H9 (cell line): ENCODE data around the gene DMPK. TPM values are rescaled to one million over a fixed set of nuclear protein-coding genes. Genes with fewer than 3 reads are reported as not detected.

Experiments
- DNase-seq: peaks from one replicate; pipeline ENCODE4 v3.0.0-alpha.2; 2017
- H2AFZ ChIP-seq: one replicate; pipeline ENCODE4 v1.6.1; 2013; ENCODE audit warnings: mild to moderate bottlenecking, low read length, control low read depth, moderate library complexity
- H2AK5ac ChIP-seq: 2 replicates; pipeline ENCODE4 v1.6.1; 2013; ENCODE audit warnings: low read length, control low read depth, mixed read lengths; ENCODE audit not compliant: insufficient read length
- H2BK120ac ChIP-seq: one replicate; pipeline ENCODE4 v1.6.1; 2013; ENCODE audit warnings: low read depth, mild to moderate bottlenecking, low read length, control low read depth, inconsistent platforms; ENCODE audit not compliant: poor library complexity, severe bottlenecking
- H2BK12ac ChIP-seq: 2 replicates; pipeline ENCODE4 v1.6.1; 2013; ENCODE audit warnings: low read length, control low read depth, mixed read lengths, low read depth; ENCODE audit not compliant: insufficient read length
- H2BK15ac ChIP-seq: 2 replicates; pipeline ENCODE4 v1.6.1; 2013; ENCODE audit warnings: low read depth, low read length, control low read depth
- H2BK20ac ChIP-seq: one replicate; pipeline ENCODE4 v1.6.1; 2013; ENCODE audit warnings: low read depth, mild to moderate bottlenecking, low read length, control low read depth, inconsistent platforms; ENCODE audit not compliant: poor library complexity, severe bottlenecking
- H2BK5ac ChIP-seq: 2 replicates; pipeline ENCODE4 v1.6.1; 2013; ENCODE audit warnings: low read length, control low read depth, mixed read lengths; ENCODE audit not compliant: insufficient read length
- H3K14ac ChIP-seq: 2 replicates; pipeline ENCODE4 v1.6.1; 2013; ENCODE audit warnings: low read length, control low read depth; ENCODE audit not compliant: insufficient read depth
- H3K18ac ChIP-seq: 2 replicates; pipeline ENCODE4 v1.6.1; 2013; ENCODE audit warnings: low read depth, mild to moderate bottlenecking, mixed read lengths, low read length, control low read depth; ENCODE audit not compliant: insufficient read length
- H3K23ac ChIP-seq: 2 replicates; pipeline ENCODE4 v1.6.1; 2013; ENCODE audit warnings: low read length, control low read depth, mixed read lengths, low read depth; ENCODE audit not compliant: insufficient read length
- H3K23me2 ChIP-seq: 2 replicates; pipeline ENCODE4 v1.6.1; 2013; ENCODE audit warnings: low read depth, mild to moderate bottlenecking, mixed read lengths, low read length, control low read depth; ENCODE audit not compliant: insufficient read length, poor library complexity, severe bottlenecking
- H3K27ac ChIP-seq: 2 replicates; pipeline ENCODE4 v1.5.1; 2013; ENCODE audit warnings: low read length, control low read depth, mixed read lengths, low read depth; ENCODE audit not compliant: insufficient read length
- H3K27me3 ChIP-seq: 2 replicates; pipeline ENCODE4 v1.6.1; 2013; ENCODE audit warnings: low read length, control low read depth, inconsistent platforms; ENCODE audit not compliant: insufficient read depth
- H3K4ac ChIP-seq: 2 replicates; pipeline ENCODE4 v1.6.1; 2013; ENCODE audit warnings: low read depth, mild to moderate bottlenecking, control low read depth, inconsistent platforms, low read length, moderate library complexity
- H3K4me1 ChIP-seq: 2 replicates; pipeline ENCODE4 v1.6.1; 2013; ENCODE audit warnings: low read length, control low read depth, inconsistent platforms; ENCODE audit not compliant: insufficient read depth
- H3K4me2 ChIP-seq: 2 replicates; pipeline ENCODE4 v1.6.1; 2013; ENCODE audit warnings: low read length, control low read depth, mixed read lengths; ENCODE audit not compliant: insufficient read length, insufficient read depth
- H3K56ac ChIP-seq: 2 replicates; pipeline ENCODE4 v1.6.1; 2013; ENCODE audit warnings: low read depth, mild to moderate bottlenecking, mixed read lengths, low read length, control low read depth; ENCODE audit not compliant: insufficient read length
- H3K79me1 ChIP-seq: 2 replicates; pipeline ENCODE4 v1.6.1; 2013; ENCODE audit warnings: low read depth, mild to moderate bottlenecking, moderate library complexity, low read length, control low read depth, inconsistent platforms; ENCODE audit not compliant: insufficient read depth, poor library complexity, severe bottlenecking
- H3K79me2 ChIP-seq: 2 replicates; pipeline ENCODE4 v1.6.1; 2013; ENCODE audit warnings: low read length, control low read depth, inconsistent platforms; ENCODE audit not compliant: insufficient read depth
- H3K9ac ChIP-seq: 2 replicates; pipeline ENCODE4 v1.6.1; 2013; ENCODE audit warnings: low read length, control low read depth, mixed read lengths; ENCODE audit not compliant: insufficient read length; ENCODE audit errors: extremely low read depth
- H3K9me3 ChIP-seq: one replicate; pipeline ENCODE4 v1.6.1; 2013; ENCODE audit warnings: low read depth, low read length, inconsistent platforms; ENCODE audit not compliant: control insufficient read depth
- H3T11ph ChIP-seq: one replicate; pipeline ENCODE4 v1.6.1; 2013; ENCODE audit warnings: mild to moderate bottlenecking, low read length, control low read depth, inconsistent platforms
- H4K20me1 ChIP-seq: one replicate; pipeline ENCODE4 v1.6.1; 2013; ENCODE audit not compliant: control insufficient read depth, insufficient read length, insufficient read depth
- H4K5ac ChIP-seq: 2 replicates; pipeline ENCODE4 v1.6.1; 2013; ENCODE audit warnings: low read depth, mild to moderate bottlenecking, mixed read lengths, low read length, control low read depth; ENCODE audit not compliant: insufficient read length
- H4K8ac ChIP-seq: replicated peaks from 2 replicates; pipeline ENCODE4 v1.6.1; 2013; ENCODE audit warnings: low read length, control low read depth, mixed read lengths, low read depth; ENCODE audit not compliant: insufficient read length
- H4K91ac ChIP-seq: 2 replicates; pipeline ENCODE4 v1.6.1; 2013; ENCODE audit warnings: low read depth, mild to moderate bottlenecking, moderate library complexity, mixed read lengths, low read length, control low read depth; ENCODE audit not compliant: insufficient read length
- H3K27ac Mint-ChIP-seq, 3 experiments: 2 replicates in 2 of 3; 3 replicates in 1 of 3; pipeline ENCODE4 v1.8.0; 2020 to 2021; ENCODE audit warnings: mixed read lengths in 3 of 3, mild to moderate bottlenecking in 1 of 3, moderate library complexity in 1 of 3
- H3K27me3 Mint-ChIP-seq: 2 replicates; pipeline ENCODE4 v1.8.0; 2021; ENCODE audit warnings: low read depth, mild to moderate bottlenecking, moderate library complexity, mixed read lengths
- H3K36me3 Mint-ChIP-seq, 3 experiments: 2 replicates in 2 of 3; 3 replicates in 1 of 3; pipeline ENCODE4 v1.8.0; 2020 to 2021; ENCODE audit warnings: low read depth in 3 of 3, mixed read lengths in 3 of 3; ENCODE audit not compliant: insufficient read depth in 1 of 3
- H3K4me1 Mint-ChIP-seq, 2 experiments: 2 replicates each; pipeline ENCODE4 v1.8.0; 2020; ENCODE audit warnings: mixed read lengths in 2 of 2
- H3K4me3 Mint-ChIP-seq, 2 experiments: 2 replicates in 1 of 2; 3 replicates in 1 of 2; pipeline ENCODE4 v1.8.0; 2020 to 2021; ENCODE audit warnings: mild to moderate bottlenecking in 2 of 2, mixed read lengths in 2 of 2, moderate library complexity in 1 of 2
- H3K9me3 Mint-ChIP-seq, 2 experiments: 2 replicates in 1 of 2; 3 replicates in 1 of 2; pipeline ENCODE4 v1.8.0; 2020; ENCODE audit warnings: mild to moderate bottlenecking in 2 of 2, mixed read lengths in 2 of 2, moderate library complexity in 1 of 2
- CTCF ChIP-seq: fragments of 200-600 bp; sonication (generic); conservative IDR thresholded peaks from 3 replicates; pipeline ENCODE4 v1.8.0; 2021; ENCODE audit warnings: antibody characterized with exemption, mild to moderate bottlenecking
- WGBS: extraction: QIAGEN DNeasy Blood & Tissue Kit; methylation state at CpG from one replicate; pipeline ENCODE4 v1.1.7; 2013; ENCODE audit warnings: missing lambda C conversion rate, low lambda C conversion rate, mixed read lengths; ENCODE audit not compliant: insufficient read length; ENCODE audit errors: extremely low coverage; 5-methylcytosine and 5-hydroxymethylcytosine counted together
- total RNA-seq: library from RNA; stranded (reverse); gene quantifications from 2 replicates; pipeline ENCODE4 v1.2.1, GENCODE V29; 2021

DMPK gene
- total RNA-seq, 1 experiment from 2014 or later, result 67.4 TPM

GRCh38 chr19:45765702-45766295, 16.5 kb downstream of the DMPK start:
- H3K4me1 Mint-ChIP-seq, result peaks cover 8 to 35% of the 10 kb centered on the region in 2 experiments
- H2BK5ac ChIP-seq, result no peak overlapping the region
- no peak overlapping the region for H4K8ac ChIP-seq
- no peaks in the 10 kb centered on the region for H3K27me3 ChIP-seq
- peak overlapping the region; percentile 31 to 68; a peak in 2 of 5 replicates for H3K4me3 Mint-ChIP-seq
- H2AK5ac ChIP-seq, result no peak overlapping the region
- no peak overlapping the region for H2BK12ac ChIP-seq
- no peak overlapping the region for H2BK120ac ChIP-seq
- H2BK15ac ChIP-seq, result no peak overlapping the region
- H2AFZ ChIP-seq, result no peak overlapping the region
- H4K5ac ChIP-seq, result no peak overlapping the region
- no peak overlapping the region for H3K27ac ChIP-seq
- H2BK20ac ChIP-seq, result no peak overlapping the region
- H3K56ac ChIP-seq, result no peak overlapping the region
- no peaks in the 10 kb centered on the region for H3K79me2 ChIP-seq
- H3K27me3 Mint-ChIP-seq, result peaks cover 6% of the 10 kb centered on the region
- H3K14ac ChIP-seq, result no peak overlapping the region; the same call in 1 of the 2 replicates
- no CpG with 5 or more reads among the region's 23 CpGs for WGBS
- H3K9me3 Mint-ChIP-seq, result no peaks in the 10 kb centered on the region; a peak in 1 of 5 replicates
- H3K23ac ChIP-seq, result no peak overlapping the region
- no peak overlapping the region for H3K9ac ChIP-seq
- H3K79me1 ChIP-seq, result no peaks in the 10 kb centered on the region
- peaks cover 3% of the 10 kb centered on the region; the same call in 1 of the 2 replicates for H3K4me1 ChIP-seq
- peaks cover 0 to 2% (median 0%) of the 10 kb centered on the region in 3 experiments; a peak in 1 of 7 replicates for H3K36me3 Mint-ChIP-seq
- no peaks in the 10 kb centered on the region for H3K9me3 ChIP-seq
- no peak overlapping the region for H3K4ac ChIP-seq
- no peak overlapping the region for H4K91ac ChIP-seq
- TF ChIP-seq CTCF, result no peak
- H3K4me2 ChIP-seq, result no peak overlapping the region
- no peak for DNase-seq
- peaks cover 20% of the 10 kb centered on the region for H3K23me2 ChIP-seq
- no peaks in the 10 kb centered on the region for H4K20me1 ChIP-seq
- H3T11ph ChIP-seq, result no peak overlapping the region
- no peak overlapping the region; a peak in 1 of 7 replicates for H3K27ac Mint-ChIP-seq
- H3K18ac ChIP-seq, result no peak overlapping the region
